H1 (cell line): ENCODE data around the gene SNX7. TPM values are rescaled to one million over a fixed set of nuclear protein-coding genes. Genes with fewer than 3 reads are reported as not detected.

Source experiments
- CTCF ChIA-PET: fragments of 300-600 bp; sonication (Branson Sonifier 250); formaldehyde crosslinking; loops from one replicate; lab custom pipeline; 2021; ENCODE audit not compliant: partially characterized antibody; lab: Charles Lee
- POLR2A ChIA-PET: fragments of 300-600 bp; sonication (Branson Sonifier 250); formaldehyde crosslinking; loops from one replicate; lab custom pipeline; 2021; ENCODE audit warnings: inconsistent platforms; ENCODE audit not compliant: partially characterized antibody; lab: Charles Lee
- DNase-seq, 2 experiments: peaks; one replicate each; pipeline versions ENCODE4 v3.0.0 to v3.0.0-alpha.2; 2010 to 2022; ENCODE audit warnings: low spot score in 2 of 2, low read depth in 1 of 2, mixed read lengths in 1 of 2
- FAIRE-seq: peaks from 2 replicates; lab custom pipeline; 2011; peaks lifted over from hg19 to GRCh38; lab: Jason Lieb, UNC
- H2AFZ ChIP-seq: 2 replicates; pipeline ENCODE4 v1.8.1; 2012; ENCODE audit warnings: low read length, inconsistent platforms
- H2AK5ac ChIP-seq: 2 replicates; pipeline ENCODE4 v1.6.1; 2013; ENCODE audit warnings: low read depth, low read length
- H2BK120ac ChIP-seq: replicated peaks from 2 replicates; pipeline ENCODE3; 2013; ENCODE audit warnings: low read depth, low read length, inconsistent platforms
- H2BK12ac ChIP-seq: 2 replicates; pipeline ENCODE4 v1.6.1; 2013; ENCODE audit warnings: low read depth, low read length
- H2BK15ac ChIP-seq: 2 replicates; pipeline ENCODE4 v1.6.1; 2013; ENCODE audit warnings: low read length
- H2BK20ac ChIP-seq: 2 replicates; pipeline ENCODE4 v1.6.1; 2013; ENCODE audit warnings: low read length
- H2BK5ac ChIP-seq: 2 replicates; pipeline ENCODE4 v1.6.1; 2013; ENCODE audit warnings: low read depth, low read length
- H3K14ac ChIP-seq: 2 replicates; pipeline ENCODE4 v1.6.1; 2013; ENCODE audit warnings: inconsistent platforms; ENCODE audit not compliant: insufficient read length
- H3K18ac ChIP-seq: 2 replicates; pipeline ENCODE4 v1.6.1; 2013; ENCODE audit warnings: low read length; ENCODE audit errors: extremely low read depth
- H3K23ac ChIP-seq: 2 replicates; pipeline ENCODE4 v1.6.1; 2013; ENCODE audit warnings: inconsistent platforms; ENCODE audit not compliant: insufficient read length
- H3K23me2 ChIP-seq: 2 replicates; pipeline ENCODE4 v1.6.1; 2013; ENCODE audit warnings: low read depth, low read length
- H3K27ac ChIP-seq: 2 replicates; pipeline ENCODE4 v1.6.1; 2011; ENCODE audit warnings: low read depth, low read length, inconsistent platforms
- H3K27me3 ChIP-seq, 4 experiments: replicated peaks in 1 of 4; 1 replicate in 1 of 4; 2 replicates in 3 of 4; pipeline versions ENCODE4 v1.6.1 to v1.8.1; 2011 to 2013; ENCODE audit warnings: low read length in 3 of 4, mild to moderate bottlenecking in 3 of 4, inconsistent platforms in 2 of 4, mixed read lengths in 2 of 4, moderate library complexity in 1 of 4; ENCODE audit not compliant: control insufficient read depth in 3 of 4, insufficient read depth in 3 of 4; ENCODE audit errors: extremely low read depth in 1 of 4
- H3K36me3 ChIP-seq, 4 experiments: 2 replicates each; pipeline versions ENCODE4 v1.6.1 to v1.8.1; 2011 to 2013; ENCODE audit warnings: mild to moderate bottlenecking in 4 of 4, low read length in 3 of 4, moderate library complexity in 2 of 4, control low read depth in 1 of 4, inconsistent platforms in 1 of 4; ENCODE audit not compliant: insufficient read depth in 4 of 4, control insufficient read depth in 2 of 4
- H3K4ac ChIP-seq: replicated peaks from 2 replicates; pipeline ENCODE3; 2013; ENCODE audit warnings: low read length, low read depth, mixed read lengths, inconsistent platforms; ENCODE audit not compliant: insufficient read length
- H3K4me1 ChIP-seq, 4 experiments: replicated peaks in 1 of 4; 1 replicate in 1 of 4; 2 replicates in 3 of 4; pipeline versions ENCODE4 v1.6.1 to v1.8.1; 2011 to 2013; ENCODE audit warnings: low read length in 3 of 4, inconsistent platforms in 2 of 4, mixed read lengths in 1 of 4; ENCODE audit not compliant: insufficient read depth in 4 of 4, control insufficient read depth in 3 of 4
- H3K4me2 ChIP-seq, 2 experiments: 2 replicates each; pipeline versions ENCODE4 v1.6.1 to v1.8.1; 2011 to 2013; ENCODE audit warnings: low read depth in 2 of 2, low read length in 2 of 2, control low read depth in 1 of 2, inconsistent platforms in 1 of 2, mild to moderate bottlenecking in 1 of 2; ENCODE audit not compliant: insufficient read depth in 1 of 2
- H3K4me3 ChIP-seq, 4 experiments: fragments of 200-600, 300-600 bp in 1 of 4; sonication (generic), shearing (Covaris generic), sonication (Bioruptor Twin) in 1 of 4; 2 replicates each; pipeline versions ENCODE4 v1.5.1 to v1.8.1; 2011 to 2016; ENCODE audit warnings: low read length in 4 of 4, low read depth in 3 of 4, control low read depth in 2 of 4, inconsistent platforms in 2 of 4, mild to moderate bottlenecking in 2 of 4, mixed read lengths in 1 of 4, moderate library complexity in 1 of 4; ENCODE audit not compliant: insufficient read depth in 2 of 4; ENCODE audit errors: extremely low read depth in 1 of 4
- H3K56ac ChIP-seq: replicated peaks from 2 replicates; pipeline ENCODE3; 2013; ENCODE audit warnings: low read depth, mild to moderate bottlenecking, mixed read lengths, low read length, inconsistent platforms; ENCODE audit not compliant: insufficient read length
- H3K79me1 ChIP-seq: 2 replicates; pipeline ENCODE4 v1.6.1; 2013; ENCODE audit warnings: low read depth, low read length, control low read depth
- H3K79me2 ChIP-seq, 2 experiments: 2 replicates each; pipeline versions ENCODE4 v1.6.1 to v1.8.1; 2012 to 2013; ENCODE audit warnings: low read length in 2 of 2, mild to moderate bottlenecking in 2 of 2, inconsistent platforms in 1 of 2; ENCODE audit not compliant: insufficient read depth in 2 of 2, control insufficient read depth in 1 of 2
- H3K9ac ChIP-seq, 4 experiments: replicated peaks in 1 of 4; 1 replicate in 1 of 4; 2 replicates in 3 of 4; pipeline versions ENCODE4 v1.6.1 to v1.8.1; 2011 to 2013; ENCODE audit warnings: low read depth in 3 of 4, low read length in 3 of 4, control low read depth in 2 of 4, mild to moderate bottlenecking in 2 of 4, moderate library complexity in 2 of 4, inconsistent platforms in 1 of 4; ENCODE audit errors: extremely low read depth in 1 of 4
- H3K9me3 ChIP-seq, 2 experiments: 2 replicates each; pipeline versions ENCODE4 v1.6.1 to v1.8.1; 2012 to 2013; ENCODE audit warnings: mild to moderate bottlenecking in 2 of 2, moderate library complexity in 2 of 2, control low read depth in 1 of 2, inconsistent platforms in 1 of 2, low read depth in 1 of 2, low read length in 1 of 2, mixed read lengths in 1 of 2; ENCODE audit not compliant: insufficient read depth in 2 of 2
- H4K20me1 ChIP-seq, 2 experiments: replicated peaks in 1 of 2; 2 replicates each; pipeline versions ENCODE3 to v1.8.1; 2011 to 2013; ENCODE audit warnings: inconsistent platforms in 2 of 2, low read length in 2 of 2, mild to moderate bottlenecking in 1 of 2; ENCODE audit not compliant: insufficient read depth in 2 of 2, control insufficient read depth in 1 of 2
- H4K5ac ChIP-seq: 2 replicates; pipeline ENCODE4 v1.6.1; 2013; ENCODE audit warnings: low read length, low read depth, mixed read lengths, inconsistent platforms; ENCODE audit not compliant: insufficient read length
- H4K8ac ChIP-seq: 2 replicates; pipeline ENCODE4 v1.8.0; 2013; ENCODE audit warnings: mild to moderate bottlenecking, moderate library complexity, low read length, inconsistent platforms; ENCODE audit not compliant: insufficient read depth; ENCODE audit errors: extremely low read depth
- H4K91ac ChIP-seq: replicated peaks from 2 replicates; pipeline ENCODE3; 2013; ENCODE audit warnings: low read length, mixed read lengths, inconsistent platforms; ENCODE audit not compliant: insufficient read length
- ASH2L ChIP-seq: fragments of 200-600, 300-600 bp; sonication (generic); IDR thresholded peaks from one replicate; pipeline ENCODE4 v1.7.1; 2017; ENCODE audit warnings: low read length
- ATF3 ChIP-seq: IDR thresholded peaks from 2 replicates; pipeline ENCODE4 v1.6.1; 2011; ENCODE audit warnings: low read depth, mild to moderate bottlenecking, low read length; ENCODE audit not compliant: insufficient read depth
- CHD2 ChIP-seq: IDR thresholded peaks from 2 replicates; pipeline ENCODE4 v1.6.1; 2012; ENCODE audit warnings: low read length, improper control_type of control experiment
- CTCF ChIP-seq, 3 experiments: IDR thresholded peaks; 1 replicate in 2 of 3; 2 replicates in 1 of 3; pipeline versions ENCODE4 v1.5.1 to v1.6.1; 2011; ENCODE audit warnings: low read length in 3 of 3, mild to moderate bottlenecking in 3 of 3, inconsistent platforms in 2 of 3, low read depth in 1 of 3, moderate library complexity in 1 of 3; ENCODE audit not compliant: insufficient read depth in 1 of 3; ENCODE audit errors: control extremely low read depth in 1 of 3
- GTF2F1 ChIP-seq: IDR thresholded peaks from 2 replicates; pipeline ENCODE4 v1.6.1; 2012; ENCODE audit warnings: low read depth, low read length, improper control_type of control experiment, borderline replicate concordance
- JUND ChIP-seq: IDR thresholded peaks from 2 replicates; pipeline ENCODE4 v1.6.1; 2011; ENCODE audit warnings: mild to moderate bottlenecking, improper control_type of control experiment, low read length
- RAD21 ChIP-seq, 2 experiments: IDR thresholded peaks in 1 of 2; conservative IDR thresholded peaks in 1 of 2; 2 replicates each; pipeline ENCODE4 v1.6.1; 2011; ENCODE audit warnings: low read depth in 2 of 2, low read length in 2 of 2, improper control_type of control experiment in 1 of 2, inconsistent platforms in 1 of 2, mild to moderate bottlenecking in 1 of 2, moderate library complexity in 1 of 2
- SAP30 ChIP-seq: fragments of 300-600 bp; sonication (generic); IDR thresholded peaks from 2 replicates; pipeline ENCODE4 v1.7.1; 2012; ENCODE audit warnings: low read length, moderate library complexity, mild to moderate bottlenecking, inconsistent platforms; ENCODE audit not compliant: insufficient read depth, insufficient replicate concordance
- SUZ12 ChIP-seq: fragments of 200-600 bp; sonication (generic); IDR thresholded peaks from 2 replicates; pipeline ENCODE4 v1.6.1; 2012; ENCODE audit warnings: mild to moderate bottlenecking, inconsistent platforms, low read length, moderate library complexity, mixed read lengths
- TCF12 ChIP-seq: IDR thresholded peaks from 2 replicates; pipeline ENCODE4 v1.6.1; 2011; ENCODE audit warnings: low read depth, mild to moderate bottlenecking, low read length
- TEAD4 ChIP-seq: IDR thresholded peaks from 2 replicates; pipeline ENCODE4 v1.6.1; 2012; ENCODE audit warnings: low read depth, low read length, inconsistent platforms, mixed read lengths
- WGBS, 2 experiments: shearing (Covaris generic) in 1 of 2; methylation state at CpG; one replicate each; pipeline versions ENCODE4 v1.1.6 to v1.1.7; 2013 to 2015; ENCODE audit warnings: low lambda C conversion rate in 2 of 2, mixed read lengths in 2 of 2, inconsistent platforms in 1 of 2, low coverage in 1 of 2, missing lambda C conversion rate in 1 of 2; ENCODE audit not compliant: insufficient replicate concordance in 2 of 2, insufficient coverage in 1 of 2, insufficient read length in 1 of 2; ENCODE audit errors: extremely low coverage in 1 of 2, missing lambda C conversion rate in 1 of 2; 5-methylcytosine and 5-hydroxymethylcytosine counted together
- polyA plus RNA-seq, 7 experiments: library from polyadenylated mRNA; depleted of rRNA in 3 of 7; stranded (reverse) in 5 of 7; unstranded in 2 of 7; fragments of >200 nt in 5 of 7; fragments of 200-250 nt in 2 of 7; gene quantifications; 1 replicate in 5 of 7; 2 replicates in 1 of 7; 4 replicates in 1 of 7; pipeline versions ENCODE4 v1.2.1 to v1.2.3, GENCODE V29; 2011 to 2013; ENCODE audit warnings: missing spikeins in 2 of 7, mixed read lengths in 2 of 7
- total RNA-seq: library from RNA; stranded (reverse); fragmentation: NEBNext Ultra II Directional; extraction: Animal tissue kit (Norgen Biotek cat#: 25700); gene quantifications from 2 replicates; pipeline ENCODE4 v1.2.1, GENCODE V29; 2021

Gene SNX7
- total and polyA plus RNA-seq, 2 of the 8 experiments (the other 6 are each of a cell fraction or from before 2014, with no cell fraction given), result 9.2 to 23.8 TPM

DNA sequence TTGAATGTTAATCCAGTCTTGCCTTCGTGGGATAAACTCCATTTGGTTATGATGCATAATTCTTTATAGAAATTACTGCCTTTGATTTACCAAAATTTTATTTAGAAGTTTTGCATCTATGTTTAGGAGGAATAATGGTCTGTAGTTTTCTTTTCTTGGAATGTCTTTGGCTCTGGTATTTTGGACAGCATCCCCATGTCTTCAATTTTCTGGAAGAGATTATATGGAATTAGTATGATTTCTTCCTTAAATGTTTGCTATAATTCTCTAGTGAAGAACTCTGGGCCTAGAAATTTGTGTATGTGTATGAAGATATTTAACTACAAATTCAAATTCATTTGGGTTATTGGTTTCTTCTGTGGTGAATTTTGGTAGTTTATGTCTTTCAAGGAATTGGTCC lies 92.7 kb downstream of the SNX7 start:
- ChIA-PET CTCF (no interaction called here), POLR2A (no interaction called here)
- Histone ChIP-seq H2BK15ac (no peak overlapping the region), H2BK12ac (no peak overlapping the region), H4K5ac (no peak overlapping the region), H3K56ac (no peak overlapping the region), H3K4me2 (no peak overlapping the region), H3K18ac (no peak overlapping the region), H3K4ac (no peak overlapping the region), H3K23ac (no peak overlapping the region), H4K91ac (no peak overlapping the region), H3K79me1 (no peaks in the 10 kb centered on the region), H4K8ac (no peak overlapping the region), H3K36me3 (no peaks in the 10 kb centered on the region), H4K20me1 (no peaks in the 10 kb centered on the region), H3K27me3 (no peaks in the 10 kb centered on the region), H3K27ac (no peak overlapping the region), H2BK120ac (no peak overlapping the region), H2AK5ac (no peak overlapping the region), H3K4me3 (no peak overlapping the region), H3K14ac (no peak overlapping the region), H3K9me3 (no peaks in the 10 kb centered on the region), H3K9ac (no peak overlapping the region), H2BK20ac (no peak overlapping the region), H3K23me2 (no peaks in the 10 kb centered on the region), H3K4me1 (no peaks in the 10 kb centered on the region), H3K79me2 (no peaks in the 10 kb centered on the region), H2BK5ac (no peak overlapping the region), H2AFZ (no peak overlapping the region)
- WGBS, 2 experiments, result 91% methylated on average over 1 of the region's 1 CpG; no CpG with 5 or more reads in 1 of the 2 experiments
- DNase-seq (no peak), FAIRE-seq (no peak)
- TF ChIP-seq ATF3, result no peak
- TF ChIP-seq GTF2F1, result no peak
- TF ChIP-seq ASH2L, result no peak
- no peak for TF ChIP-seq SUZ12
- no peak for TF ChIP-seq JUND
- no peak for TF ChIP-seq RAD21 (IDR thresholded peaks at IDR 0.05 in 1 of 2, conservative IDR thresholded peaks at IDR 0.05 in 1 of 2; ENCODE audit: low read depth in 2 of 2, low read length in 2 of 2)
- no peak for TF ChIP-seq CTCF (IDR thresholded peaks at IDR 0.05; ENCODE audit: control extremely low read depth in 1 of 3, insufficient read depth in 1 of 3, low read depth in 1 of 3, low read length in 3 of 3)
- no peak for TF ChIP-seq TCF12
- TF ChIP-seq CHD2, result no peak
- no peak for TF ChIP-seq TEAD4
- TF ChIP-seq SAP30, result no peak
